ENCODE results near the gene CLEC6A.
A peak's percentile ranks its signal among the peaks of the same experiment; 100 is the strongest.

The CLEC6A gene

GRCh38 chr12:8466241-8466640 lies 10.5 kb downstream of the CLEC6A start:
- CTCF ChIA-PET = no interaction called here
- Histone ChIP-seq H3K36me3 (ENCODE audit: control insufficient read depth in 4 of 4, insufficient read depth in 4 of 4, low read length in 3 of 4) (no peaks in the 10 kb centered on the region), H3K9me3 (ENCODE audit: control extremely low read depth in 1 of 5, control insufficient read depth in 4 of 5, insufficient read depth in 2 of 5, low read depth in 1 of 5, low read length in 4 of 5) (peaks cover 0 to 4% (median 0%) of the 10 kb centered on the region in 5 experiments), H3K27me3 (replicated peaks in 2 of 5; ENCODE audit: control insufficient read depth in 4 of 5, insufficient read depth in 5 of 5, low read length in 4 of 5) (no peaks in the 10 kb centered on the region), H3K4me1 (ENCODE audit: control extremely low read depth in 1 of 4, control insufficient read depth in 4 of 4, insufficient read depth in 4 of 4, low read length in 3 of 4) (no peaks in the 10 kb centered on the region), H3K27ac (ENCODE audit: insufficient read depth in 1 of 2, low read depth in 1 of 2, low read length in 2 of 2, poor library complexity in 1 of 2, severe bottlenecking in 2 of 2) (no peak overlapping the region), H3K4me3 (ENCODE audit: control insufficient read depth in 1 of 7, extremely low read depth in 1 of 7, insufficient read depth in 4 of 7, low read depth in 2 of 7, low read length in 6 of 7) (no peak overlapping the region)
- DNase-seq = no peak
- POLR2A ChIA-PET = no interaction called here

GRCh38 chr12:8471090-8471489 lies 15.3 kb downstream of the CLEC6A start:
- Histone ChIP-seq H3K4me3 (ENCODE audit: control insufficient read depth in 1 of 7, extremely low read depth in 1 of 7, insufficient read depth in 4 of 7, low read depth in 2 of 7, low read length in 6 of 7) (no peak overlapping the region), H3K27me3 (replicated peaks in 2 of 5; ENCODE audit: control insufficient read depth in 4 of 5, insufficient read depth in 5 of 5, low read length in 4 of 5) (peaks cover 0 to 4% (median 0%) of the 10 kb centered on the region in 5 experiments), H3K9me3 (ENCODE audit: control extremely low read depth in 1 of 5, control insufficient read depth in 4 of 5, insufficient read depth in 2 of 5, low read depth in 1 of 5, low read length in 4 of 5) (peaks cover 0 to 6% (median 0%) of the 10 kb centered on the region in 5 experiments), H3K27ac (ENCODE audit: insufficient read depth in 1 of 2, low read depth in 1 of 2, low read length in 2 of 2, poor library complexity in 1 of 2, severe bottlenecking in 2 of 2) (no peak overlapping the region), H3K36me3 (ENCODE audit: control insufficient read depth in 4 of 4, insufficient read depth in 4 of 4, low read length in 3 of 4) (no peaks in the 10 kb centered on the region), H3K4me1 (ENCODE audit: control extremely low read depth in 1 of 4, control insufficient read depth in 4 of 4, insufficient read depth in 4 of 4, low read length in 3 of 4) (no peaks in the 10 kb centered on the region)
- no CpG with 5 or more reads among the region's 1 CpG for WGBS (ENCODE audit: insufficient coverage)
- ChIA-PET CTCF (no interaction called here), POLR2A (no interaction called here)
- DNase-seq = no peak

GRCh38 chr12:8475508-8476203 lies 19.9 kb downstream of the CLEC6A start:
- Histone ChIP-seq H3K27me3 (replicated peaks in 2 of 5; ENCODE audit: control insufficient read depth in 4 of 5, insufficient read depth in 5 of 5, low read length in 4 of 5) (peaks cover 0 to 4% (median 0%) of the 10 kb centered on the region in 5 experiments), H3K4me3 (ENCODE audit: control insufficient read depth in 1 of 7, extremely low read depth in 1 of 7, insufficient read depth in 4 of 7, low read depth in 2 of 7, low read length in 6 of 7) (no peak overlapping the region), H3K36me3 (ENCODE audit: control insufficient read depth in 4 of 4, insufficient read depth in 4 of 4, low read length in 3 of 4) (no peaks in the 10 kb centered on the region), H3K4me1 (ENCODE audit: control extremely low read depth in 1 of 4, control insufficient read depth in 4 of 4, insufficient read depth in 4 of 4, low read length in 3 of 4) (no peaks in the 10 kb centered on the region), H3K9me3 (ENCODE audit: control extremely low read depth in 1 of 5, control insufficient read depth in 4 of 5, insufficient read depth in 2 of 5, low read depth in 1 of 5, low read length in 4 of 5) (peaks cover 0 to 2% (median 0%) of the 10 kb centered on the region in 5 experiments), H3K27ac (ENCODE audit: insufficient read depth in 1 of 2, low read depth in 1 of 2, low read length in 2 of 2, poor library complexity in 1 of 2, severe bottlenecking in 2 of 2) (no peak overlapping the region)
- ChIA-PET POLR2A (no interaction called here), CTCF (interaction anchor here (1.9 kb wide), 1 partner anchor 18 kb away, joined by 4 read pairs; no protein-coding TSS in a partner anchor)
- no peak for DNase-seq

- no CpG with 5 or more reads among the region's 2 CpGs for WGBS (ENCODE audit: insufficient coverage)
- H3K9me3 ChIP-seq (ENCODE audit: control extremely low read depth in 1 of 5, control insufficient read depth in 4 of 5, insufficient read depth in 2 of 5, low read depth in 1 of 5, low read length in 4 of 5) = peaks cover 0 to 8% (median 0%) of the 10 kb centered on the region in 5 experiments
- DNase-seq = no peak
- no peak overlapping the region for H3K4me3 ChIP-seq (ENCODE audit: control insufficient read depth in 1 of 7, extremely low read depth in 1 of 7, insufficient read depth in 4 of 7, low read depth in 2 of 7, low read length in 6 of 7)
- H3K27ac ChIP-seq (ENCODE audit: insufficient read depth in 1 of 2, low read depth in 1 of 2, low read length in 2 of 2, poor library complexity in 1 of 2, severe bottlenecking in 2 of 2) = no peak overlapping the region
- H3K4me1 ChIP-seq (ENCODE audit: control extremely low read depth in 1 of 4, control insufficient read depth in 4 of 4, insufficient read depth in 4 of 4, low read length in 3 of 4) = no peaks in the 10 kb centered on the region
- peaks cover 0 to 7% (median 0%) of the 10 kb centered on the region in 5 experiments for H3K27me3 ChIP-seq (replicated peaks in 2 of 5; ENCODE audit: control insufficient read depth in 4 of 5, insufficient read depth in 5 of 5, low read length in 4 of 5)
- ChIA-PET POLR2A (no interaction called here), CTCF (no interaction called here)
- H3K36me3 ChIP-seq (ENCODE audit: control insufficient read depth in 4 of 4, insufficient read depth in 4 of 4, low read length in 3 of 4) = no peaks in the 10 kb centered on the region
These were observed 26.9 kb downstream of the CLEC6A start for GRCh38 chr12:8482571-8483061.

DNA sequence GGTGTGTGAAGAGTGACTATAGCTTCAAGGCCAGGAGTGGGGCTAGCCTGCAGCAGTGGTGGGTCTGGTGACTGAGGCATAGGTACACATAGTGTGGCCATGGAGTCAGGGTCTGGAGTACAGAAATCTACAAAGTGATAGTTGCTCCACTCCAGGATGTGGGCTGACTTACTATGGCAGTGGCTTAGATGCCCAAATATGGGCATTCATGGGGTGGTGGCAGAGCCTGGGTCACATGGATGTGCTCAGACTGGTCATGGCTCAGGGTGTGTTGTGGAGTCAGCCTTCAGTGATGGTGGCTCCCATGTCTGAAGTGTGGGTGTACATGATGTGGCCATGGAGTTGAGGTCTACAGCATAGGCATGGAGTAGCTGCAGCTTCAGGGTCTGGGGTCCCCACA lies 27.3 kb downstream of the CLEC6A start:
- Histone ChIP-seq H3K27me3 (replicated peaks in 2 of 5; ENCODE audit: control insufficient read depth in 4 of 5, insufficient read depth in 5 of 5, low read length in 4 of 5) (peaks cover 0 to 7% (median 0%) of the 10 kb centered on the region in 5 experiments), H3K36me3 (ENCODE audit: control insufficient read depth in 4 of 4, insufficient read depth in 4 of 4, low read length in 3 of 4) (no peaks in the 10 kb centered on the region), H3K9me3 (ENCODE audit: control extremely low read depth in 1 of 5, control insufficient read depth in 4 of 5, insufficient read depth in 2 of 5, low read depth in 1 of 5, low read length in 4 of 5) (peaks cover 0 to 12% (median 0%) of the 10 kb centered on the region in 5 experiments), H3K4me3 (ENCODE audit: control insufficient read depth in 1 of 7, extremely low read depth in 1 of 7, insufficient read depth in 4 of 7, low read depth in 2 of 7, low read length in 6 of 7) (no peak overlapping the region), H3K4me1 (ENCODE audit: control extremely low read depth in 1 of 4, control insufficient read depth in 4 of 4, insufficient read depth in 4 of 4, low read length in 3 of 4) (no peaks in the 10 kb centered on the region), H3K27ac (ENCODE audit: insufficient read depth in 1 of 2, low read depth in 1 of 2, low read length in 2 of 2, poor library complexity in 1 of 2, severe bottlenecking in 2 of 2) (no peak overlapping the region)
- no peak for DNase-seq
- CTCF ChIA-PET = no interaction called here
- POLR2A ChIA-PET = no interaction called here

- POLR2A ChIA-PET = interaction anchor here (0.6 kb wide), 1 partner anchor 10 kb away, joined by 3 read pairs; no protein-coding TSS in a partner anchor
- peak in 2 of 3 donors; percentile 20 to 26 for DNase-seq
- H3K36me3 ChIP-seq (ENCODE audit: control insufficient read depth in 4 of 4, insufficient read depth in 4 of 4, low read length in 3 of 4) = no peaks in the 10 kb centered on the region
- 49% methylated on average over 3 of the region's 5 CpGs for WGBS (ENCODE audit: insufficient coverage)
- H3K4me3 ChIP-seq (ENCODE audit: control insufficient read depth in 1 of 7, extremely low read depth in 1 of 7, insufficient read depth in 4 of 7, low read depth in 2 of 7, low read length in 6 of 7) = no peak overlapping the region
- CTCF ChIA-PET = interaction anchor here (1.4 to 2.2 kb wide), 3 partner anchors 9 to 53 kb away, joined by 3 to 6 read pairs (median 5); no protein-coding TSS in a partner anchor
- H3K9me3 ChIP-seq (ENCODE audit: control extremely low read depth in 1 of 5, control insufficient read depth in 4 of 5, insufficient read depth in 2 of 5, low read depth in 1 of 5, low read length in 4 of 5) = peaks cover 0 to 17% (median 0%) of the 10 kb centered on the region in 5 experiments
- no peak overlapping the region for H3K27ac ChIP-seq (ENCODE audit: insufficient read depth in 1 of 2, low read depth in 1 of 2, low read length in 2 of 2, poor library complexity in 1 of 2, severe bottlenecking in 2 of 2)
- peaks cover 18 to 22% (median 20%) of the 10 kb centered on the region in 4 experiments for H3K4me1 ChIP-seq (ENCODE audit: control extremely low read depth in 1 of 4, control insufficient read depth in 4 of 4, insufficient read depth in 4 of 4, low read length in 3 of 4)
- H3K27me3 ChIP-seq (replicated peaks in 2 of 5; ENCODE audit: control insufficient read depth in 4 of 5, insufficient read depth in 5 of 5, low read length in 4 of 5) = peaks cover 0 to 52% (median 23%) of the 10 kb centered on the region in 5 experiments
These were observed 36.1 kb downstream of the CLEC6A start for GRCh38 chr12:8491646-8492530.

All from common myeloid progenitor, CD34-positive (primary cell).